ENCODE measurements around the gene SOD1.

Gene SOD1

DNA sequence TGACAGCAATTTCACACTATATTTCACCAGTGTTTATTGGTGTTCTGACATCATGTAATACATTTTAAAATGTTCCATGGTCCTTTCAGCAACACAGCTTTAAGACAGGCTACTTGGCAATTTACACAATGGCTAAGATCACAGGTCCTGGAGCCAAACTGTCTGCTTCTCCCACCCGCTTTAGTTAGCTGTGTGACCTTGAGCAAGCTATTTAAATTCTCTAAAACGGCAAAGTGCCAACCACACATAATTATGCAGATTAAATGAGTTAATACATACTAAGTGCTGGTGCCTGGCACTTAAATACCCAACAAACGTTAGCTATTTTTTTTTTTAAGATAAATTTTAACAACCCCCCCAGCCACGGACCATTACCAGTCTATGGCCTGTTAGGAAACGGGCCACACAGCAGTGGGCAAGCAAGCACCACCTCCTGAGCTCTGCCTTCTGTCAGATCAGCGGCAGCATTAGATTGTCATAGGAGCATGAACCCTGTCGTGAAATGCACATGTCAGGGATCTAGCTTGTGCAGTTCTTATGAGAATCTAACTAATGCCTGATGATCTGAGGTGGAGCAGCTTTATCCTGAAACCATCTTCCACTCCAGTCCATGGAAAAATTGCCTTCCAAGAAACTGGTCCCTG is 26.9 kb downstream of the SOD1 start:
- no peak for DNase-seq (ENCODE audit: extremely low read depth, low read depth)
- TF ChIP-seq, protein P1, sequence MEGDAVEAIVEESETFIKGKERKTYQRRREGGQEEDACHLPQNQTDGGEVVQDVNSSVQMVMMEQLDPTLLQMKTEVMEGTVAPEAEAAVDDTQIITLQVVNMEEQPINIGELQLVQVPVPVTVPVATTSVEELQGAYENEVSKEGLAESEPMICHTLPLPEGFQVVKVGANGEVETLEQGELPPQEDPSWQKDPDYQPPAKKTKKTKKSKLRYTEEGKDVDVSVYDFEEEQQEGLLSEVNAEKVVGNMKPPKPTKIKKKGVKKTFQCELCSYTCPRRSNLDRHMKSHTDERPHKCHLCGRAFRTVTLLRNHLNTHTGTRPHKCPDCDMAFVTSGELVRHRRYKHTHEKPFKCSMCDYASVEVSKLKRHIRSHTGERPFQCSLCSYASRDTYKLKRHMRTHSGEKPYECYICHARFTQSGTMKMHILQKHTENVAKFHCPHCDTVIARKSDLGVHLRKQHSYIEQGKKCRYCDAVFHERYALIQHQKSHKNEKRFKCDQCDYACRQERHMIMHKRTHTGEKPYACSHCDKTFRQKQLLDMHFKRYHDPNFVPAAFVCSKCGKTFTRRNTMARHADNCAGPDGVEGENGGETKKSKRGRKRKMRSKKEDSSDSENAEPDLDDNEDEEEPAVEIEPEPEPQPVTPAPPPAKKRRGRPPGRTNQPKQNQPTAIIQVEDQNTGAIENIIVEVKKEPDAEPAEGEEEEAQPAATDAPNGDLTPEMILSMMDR (IDR thresholded peaks at IDR 0.05; ENCODE audit: low read depth, low read length) = no peak

DNA sequence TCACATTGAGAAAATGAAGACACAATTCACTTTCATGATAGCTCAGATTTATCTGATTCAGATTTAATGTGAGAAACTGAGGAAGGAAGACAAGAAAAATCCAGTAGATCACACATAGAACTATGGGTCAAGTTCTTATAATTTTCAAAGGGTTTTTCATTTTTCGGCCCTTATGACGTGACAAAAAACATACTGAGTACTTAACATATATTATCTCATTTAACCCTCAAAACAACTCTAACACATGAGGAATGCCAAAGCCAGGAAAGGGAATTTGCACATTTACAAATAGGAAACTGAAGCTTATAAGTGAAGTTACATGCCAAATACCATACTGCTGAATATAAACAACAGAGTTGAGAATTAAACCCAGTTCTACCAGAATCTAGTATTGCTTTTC is 27.6 kb downstream of the SOD1 start:
- DNase-seq (ENCODE audit: extremely low read depth, low read depth) = no peak
- TF ChIP-seq, protein P1 (IDR thresholded peaks at IDR 0.05; ENCODE audit: low read depth, low read length) = no peak

DNA sequence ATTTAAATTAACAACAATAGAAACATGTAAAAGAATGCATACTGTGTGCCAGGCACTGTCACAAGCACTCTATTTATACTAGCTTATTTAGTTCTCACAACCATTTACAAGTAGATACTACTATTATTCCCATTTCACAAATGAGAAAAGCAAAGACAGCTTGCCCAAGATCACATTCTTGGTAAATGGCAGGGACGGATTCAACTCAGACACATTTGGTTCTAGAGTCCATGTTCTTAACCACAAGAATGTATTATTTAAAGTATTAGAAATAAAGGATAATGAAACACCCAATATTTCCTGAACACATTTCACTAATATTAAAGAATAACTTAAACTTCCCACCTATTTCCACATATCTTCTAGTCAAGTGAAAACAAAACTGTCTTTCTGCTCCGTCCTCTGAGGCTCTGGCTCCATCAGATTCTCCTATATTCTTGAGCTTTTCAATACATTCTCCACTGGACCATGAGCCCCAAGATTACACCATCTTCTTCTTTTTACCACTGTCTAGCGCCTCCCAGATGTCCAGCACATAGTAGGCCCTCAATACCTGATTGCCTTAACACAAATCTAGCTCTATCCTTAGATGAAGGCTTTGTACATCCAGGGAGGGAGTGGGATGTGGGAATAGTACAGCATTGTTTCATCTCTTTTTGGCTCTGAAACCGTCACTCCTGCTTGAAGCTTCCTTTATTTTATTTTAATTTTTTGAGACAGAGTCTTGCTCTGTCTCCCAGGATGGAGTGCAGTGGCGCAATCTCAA is 29.3 kb downstream of the SOD1 start:
- no peak for DNase-seq (ENCODE audit: extremely low read depth, low read depth)
- TF ChIP-seq, protein P1 (IDR thresholded peaks at IDR 0.05; ENCODE audit: low read depth, low read length) = no peak

DNA sequence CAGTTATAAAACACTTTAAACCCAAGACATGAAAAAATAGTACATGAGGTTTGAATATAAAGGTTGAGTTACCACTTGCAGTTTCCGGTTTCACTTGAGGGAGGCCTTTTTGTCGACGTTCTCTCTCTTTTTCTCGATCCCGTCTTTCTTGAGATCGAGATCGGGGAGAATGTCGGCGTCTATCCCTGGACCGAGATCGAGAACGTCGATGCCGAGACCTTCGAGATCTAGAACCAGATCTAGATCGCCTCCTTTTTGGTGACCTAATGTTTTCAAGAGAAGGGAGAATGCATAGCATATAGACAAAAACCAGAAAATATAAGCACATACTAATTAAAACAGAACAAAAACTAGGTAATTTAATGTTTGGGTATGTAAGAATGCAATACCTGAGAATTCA is 33.7 kb downstream of the SOD1 start:
- TF ChIP-seq, protein P1 (IDR thresholded peaks at IDR 0.05; ENCODE audit: low read depth, low read length) = no peak
- DNase-seq (ENCODE audit: extremely low read depth, low read depth) = no peak

DNA sequence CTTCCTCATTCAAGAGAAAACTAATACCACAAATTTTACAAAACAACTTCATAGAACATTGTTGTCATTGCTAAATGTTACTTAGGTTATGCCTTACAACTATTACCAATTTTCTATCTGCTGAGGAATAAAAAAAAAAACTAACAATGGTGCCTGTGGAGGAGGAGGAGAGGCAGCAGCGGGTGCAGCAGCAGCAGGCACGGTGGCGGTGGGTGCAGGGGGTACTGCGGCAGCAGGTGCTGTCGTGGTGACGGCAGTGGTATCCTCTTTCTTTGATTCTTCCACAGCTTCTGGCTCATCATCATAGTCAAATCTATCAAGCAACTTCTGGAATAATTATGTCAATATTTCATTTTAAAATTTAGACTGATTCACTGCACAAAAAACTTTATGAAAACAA is 36.9 kb downstream of the SOD1 start:
- no peak for DNase-seq (ENCODE audit: extremely low read depth, low read depth)
- TF ChIP-seq, protein P1 (IDR thresholded peaks at IDR 0.05; ENCODE audit: low read depth, low read length) = no peak

DNA sequence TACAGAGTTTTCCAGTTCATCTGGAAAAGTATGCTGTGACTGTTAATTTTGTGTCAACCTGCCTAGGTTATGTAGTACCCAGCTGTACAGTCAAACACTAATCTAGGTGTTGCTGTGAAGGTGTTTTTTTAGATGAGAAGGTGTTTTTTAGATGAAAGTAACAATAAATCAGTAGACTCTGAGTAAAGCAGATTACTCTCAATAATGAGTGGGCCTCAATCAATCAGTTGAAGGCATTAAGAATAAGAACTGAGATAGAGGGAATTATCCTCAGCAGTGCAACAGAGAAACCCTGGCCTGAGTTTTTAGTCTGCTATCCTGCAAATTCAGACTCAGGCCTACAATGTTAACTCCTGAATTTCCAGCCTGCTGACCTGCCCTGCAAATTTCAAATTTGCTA is 39.0 kb downstream of the SOD1 start:
- no peak for DNase-seq (ENCODE audit: extremely low read depth, low read depth)
- TF ChIP-seq, protein P1 (IDR thresholded peaks at IDR 0.05; ENCODE audit: low read depth, low read length) = no peak

DNA sequence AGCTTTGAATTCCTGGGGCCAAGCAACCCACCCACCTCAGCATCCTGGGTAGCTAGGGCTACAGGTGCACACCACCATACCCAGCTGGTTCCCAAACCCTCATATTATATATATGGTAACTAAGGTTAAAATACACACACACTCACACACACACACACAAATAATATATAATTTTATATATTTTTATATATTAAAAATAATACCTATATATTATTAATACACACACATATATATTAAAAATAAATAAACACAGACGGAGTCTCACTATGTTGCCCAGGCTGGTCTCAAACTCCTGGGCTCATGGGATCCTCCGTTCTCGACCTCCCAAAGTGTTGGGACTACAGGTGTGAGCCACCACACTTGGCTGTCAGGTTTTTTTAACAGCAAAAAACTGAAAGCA is 40.5 kb downstream of the SOD1 start:
- TF ChIP-seq, protein P1 (IDR thresholded peaks at IDR 0.05; ENCODE audit: low read depth, low read length) = no peak
- no peak for DNase-seq (ENCODE audit: extremely low read depth, low read depth)
